Measurements from ENCODE around the gene LRAT. TPM values are rescaled to one million over a fixed set of nuclear protein-coding genes. Genes with fewer than 3 reads are reported as not detected.

The LRAT gene
- total and polyA plus RNA-seq, 10 of the 15 experiments (the other 5 are each of a cell fraction or from before 2014, with no cell fraction given) = 0.07 to 0.08 TPM; not detected in 8

GRCh38 chr4:154778264-154778663 lies 34.5 kb downstream of the LRAT start (continued):
- no peak for TF ChIP-seq REST (IDR thresholded peaks at IDR 0.05; ENCODE audit: low read depth, low read length)

GRCh38 chr4:154779362-154779947 lies 35.7 kb downstream of the LRAT start:
- Histone ChIP-seq H3K79me2 (ENCODE audit: control insufficient read depth, insufficient read depth, low read length) (no peaks in the 10 kb centered on the region), H3K4me1 (ENCODE audit: control insufficient read depth, insufficient read depth, low read length) (no peaks in the 10 kb centered on the region), H3K4me3 (no peak overlapping the region), H3K4me2 (ENCODE audit: control insufficient read depth, insufficient read depth) (no peak overlapping the region), H4K20me1 (ENCODE audit: control insufficient read depth, insufficient read depth) (no peaks in the 10 kb centered on the region), H2AFZ (ENCODE audit: control insufficient read depth, low read depth, low read length) (no peak overlapping the region), H3K36me3 (ENCODE audit: control insufficient read depth in 2 of 2, insufficient read depth in 2 of 2, low read length in 1 of 2) (no peaks in the 10 kb centered on the region), H3K9me3 (replicated peaks; ENCODE audit: control insufficient read depth, insufficient read depth, low read length) (no peaks in the 10 kb centered on the region), H3K27me3 (replicated peaks in 1 of 2; ENCODE audit: control insufficient read depth in 2 of 2, insufficient read depth in 2 of 2, low read length in 1 of 2) (no peaks in the 10 kb centered on the region), H3K27ac (ENCODE audit: control insufficient read depth, insufficient read depth) (no peak overlapping the region), H3K9ac (ENCODE audit: control insufficient read depth, insufficient read depth, low read length) (no peak overlapping the region)
- ATAC-seq (no peak), FAIRE-seq (no peak), DNase-seq (ENCODE audit: low read depth, low spot score) (no peak)
- in situ Hi-C loops (cut with MboI) = no loop called here
- SMC1A ChIA-PET (ENCODE audit: uncharacterized antibody, unreplicated experiment) = interaction anchor here (0.7 to 1.3 kb wide), 2 partner anchors 44 to 230 kb away, joined by 3 to 4 read pairs; partner anchors contain the start of gene PLRG1
- POLR2A ChIA-PET = no interaction called here
- CTCF ChIA-PET = interaction anchor here (1.3 to 1.5 kb wide), 3 partner anchors 13 to 220 kb away, joined by 3 to 7 read pairs (median 6); no protein-coding TSS in a partner anchor
- no TSS peak for BruUV-seq (replicated peaks)
- intact Hi-C loops (cut with micrococcal nuclease; ENCODE audit: unreplicated experiment) = loop anchor here (1.0 kb wide), 1 partner anchor 227 kb away; no protein-coding TSS in a partner anchor
- whole genome bisulfite sequencing (ENCODE audit: insufficient coverage, insufficient replicate concordance, low lambda C conversion rate, missing lambda C conversion rate) = 16% methylated on average over 3 of the region's 3 CpGs
- RAD21 ChIA-PET (ENCODE audit: unreplicated experiment) = interaction anchor here (1.5 kb wide), 1 partner anchor 227 kb away, joined by 3 read pairs; no protein-coding TSS in a partner anchor
- TF ChIP-seq MTA2 (IDR thresholded peaks at IDR 0.05; ENCODE audit: low read depth) (no peak), SMARCA5 (IDR thresholded peaks at IDR 0.05) (no peak), ATF3 (IDR thresholded peaks at IDR 0.05; ENCODE audit: borderline replicate concordance, extremely low read depth, low read depth, low read length) (no peak), CTCF (IDR thresholded peaks at IDR 0.05 in 2 of 3, conservative IDR thresholded peaks at IDR 0.05 in 1 of 3; ENCODE audit: control insufficient read depth in 2 of 3, extremely low read depth in 1 of 3, insufficient read depth in 1 of 3, low read depth in 3 of 3, low read length in 3 of 3) (peak in 2 of 3 experiments; percentile 14 to 39; a peak in 4 of 6 replicates), RUNX3 (IDR thresholded peaks at IDR 0.05; ENCODE audit: low read length) (no peak), KLF5 (IDR thresholded peaks at IDR 0.05; ENCODE audit: partially characterized antibody) (no peak), RAD21 (IDR thresholded peaks at IDR 0.05; ENCODE audit: insufficient read depth, low read depth, low read length) (peak; percentile 31), POLR2AphosphoS2 (IDR thresholded peaks at IDR 0.05; ENCODE audit: low read depth, low read length) (no peak), HSF1 (IDR thresholded peaks at IDR 0.05; ENCODE audit: low read depth, low read length) (no peak), SMC3 (IDR thresholded peaks at IDR 0.05; ENCODE audit: borderline replicate concordance, low read length) (peak; percentile 28; the same call in 1 of the 2 replicates), BACH1 (IDR thresholded peaks at IDR 0.05; ENCODE audit: borderline replicate concordance) (no peak), IKZF2 (IDR thresholded peaks at IDR 0.05) (no peak), MAX (IDR thresholded peaks at IDR 0.05; ENCODE audit: low read depth, low read length) (no peak)

All from GM12878 (cell line).